Kidney (tissue), 14 donors: ENCODE results near the gene DSC3. TPM values are rescaled to one million over a fixed set of nuclear protein-coding genes. Genes with fewer than 3 reads are reported as not detected.

Experiments used
- DNase-seq, 5 donors: peaks; one replicate each; pipeline ENCODE4 v3.0.0-alpha.2; 2013 to 2020
- FAIRE-seq: peaks from 2 replicates; lab custom pipeline; 2012; peaks lifted over from hg19 to GRCh38; lab: Jason Lieb, UNC
- H3K27ac ChIP-seq, 2 donors: one replicate each; pipeline ENCODE4 v1.7.0; 2013; ENCODE audit warnings: low read depth in 2 of 2, low read length in 2 of 2, inconsistent platforms in 1 of 2
- H3K27me3 ChIP-seq: one replicate; pipeline ENCODE4 v1.7.1; 2013; ENCODE audit warnings: low read length, inconsistent platforms; ENCODE audit not compliant: control insufficient read depth, insufficient read depth
- H3K36me3 ChIP-seq, 3 donors: one replicate each; pipeline versions ENCODE4 v1.7.0 to v1.7.1; 2013; ENCODE audit warnings: low read length in 3 of 3, control low read depth in 1 of 3, inconsistent platforms in 1 of 3; ENCODE audit not compliant: insufficient read depth in 3 of 3, control insufficient read depth in 2 of 3
- H3K4me1 ChIP-seq, 3 donors: one replicate each; pipeline versions ENCODE4 v1.7.0 to v1.7.1; 2013; ENCODE audit warnings: low read length in 3 of 3, inconsistent platforms in 1 of 3, low read depth in 1 of 3; ENCODE audit not compliant: control insufficient read depth in 2 of 3, insufficient read depth in 2 of 3
- H3K4me3 ChIP-seq, 3 donors: one replicate each; pipeline versions ENCODE4 v1.7.0 to v1.8.1; 2013; ENCODE audit warnings: low read length in 3 of 3, control low read depth in 1 of 3, inconsistent platforms in 1 of 3
- H3K9ac ChIP-seq, 3 donors: one replicate each; pipeline versions ENCODE4 v1.7.0 to v1.7.1; 2013; ENCODE audit warnings: low read length in 3 of 3, control low read depth in 1 of 3, inconsistent platforms in 1 of 3
- H3K9me3 ChIP-seq, 3 donors: one replicate each; pipeline versions ENCODE4 v1.7.0 to v1.7.1; 2013; ENCODE audit warnings: low read length in 3 of 3, control low read depth in 1 of 3, inconsistent platforms in 1 of 3; ENCODE audit not compliant: control insufficient read depth in 2 of 3, insufficient read depth in 1 of 3
- CTCF ChIP-seq: IDR thresholded peaks from 3 replicates; pipeline ENCODE4 v1.5.1; 2012; ENCODE audit warnings: mild to moderate bottlenecking, moderate library complexity, borderline replicate concordance; ENCODE audit not compliant: insufficient read depth; ENCODE audit errors: extremely low read depth
- intact Hi-C: fragments of 100-400 bp; cut with DNase I; formaldehyde crosslinking; loops from one replicate; pipeline ENCODE4 v1.11.1; 2022
- polyA plus RNA-seq: library from polyadenylated mRNA; stranded (reverse); fragments of 350-450 nt; fragmentation: Illumina TruSeq; extraction: RNeasy Lipid Tissue Mini Kit (QIAGEN cat#74804); gene quantifications from one replicate; pipeline ENCODE4 v1.2.3, GENCODE V29; 2014; ENCODE audit warnings: low read depth, low replicate concordance; ENCODE audit not compliant: insufficient read depth
- total RNA-seq: library from RNA; stranded (reverse); fragmentation: NEBNext Ultra II Directional; extraction: Animal tissue kit (Norgen Biotek cat#: 25700); gene quantifications from one replicate; pipeline ENCODE4 v1.2.1, GENCODE V29; 2021
- donor health status: control.
- donor health status: control.
- donor health status: control.
- donor health status: control.
- donor health status: control.
- donor health status: DM: yes; HTN: yes; CAD: no.
- donor health status: Normal renal cell carcinoma (clear cell type).

DSC3 gene
- total and polyA plus RNA-seq, 2 donors from 2014 or later: not detected

GRCh38 chr18:31048216-31048615 lies 5.7 kb upstream of the DSC3 start:
- Histone ChIP-seq H3K27me3 (peaks cover 7% of the 10 kb centered on the region), H3K27ac (no peak overlapping the region), H3K4me1 (no peaks in the 10 kb centered on the region), H3K4me3 (no peak overlapping the region), H3K9ac (no peak overlapping the region), H3K9me3 (no peaks in the 10 kb centered on the region), H3K36me3 (no peaks in the 10 kb centered on the region)
- TF ChIP-seq CTCF: no peak
- peak in 2 of 5 donors; percentile 29 to 44 for DNase-seq
- no peak for FAIRE-seq
- intact Hi-C loops: no loop called here

GRCh38 chr18:31046916-31047315 lies 4.4 kb upstream of the DSC3 start:
- H3K4me1 ChIP-seq: peaks cover 0 to 3% (median 0%) of the 10 kb centered on the region in 3 donors
- DNase-seq: no peak
- no peak overlapping the region for H3K4me3 ChIP-seq
- H3K9ac ChIP-seq: no peak overlapping the region
- TF ChIP-seq CTCF: no peak
- no peaks in the 10 kb centered on the region for H3K36me3 ChIP-seq
- intact Hi-C loops: no loop called here
- no peak overlapping the region for H3K27ac ChIP-seq
- peaks cover 11% of the 10 kb centered on the region for H3K27me3 ChIP-seq
- no peaks in the 10 kb centered on the region for H3K9me3 ChIP-seq
- FAIRE-seq: no peak

GRCh38 chr18:31045599-31045998 lies 3.1 kb upstream of the DSC3 start:
- Histone ChIP-seq H3K36me3 (no peaks in the 10 kb centered on the region), H3K9me3 (no peaks in the 10 kb centered on the region), H3K4me3 (no peak overlapping the region), H3K4me1 (peaks cover 0 to 3% (median 0%) of the 10 kb centered on the region in 3 donors), H3K9ac (no peak overlapping the region), H3K27ac (no peak overlapping the region), H3K27me3 (peaks cover 22% of the 10 kb centered on the region)
- no peak for DNase-seq
- FAIRE-seq: no peak
- intact Hi-C loops: no loop called here
- no peak for TF ChIP-seq CTCF

GRCh38 chr18:31044926-31045325 lies 2.4 kb upstream of the DSC3 start:
- intact Hi-C loops: no loop called here
- Histone ChIP-seq H3K27ac (no peak overlapping the region), H3K4me3 (no peak overlapping the region), H3K27me3 (peaks cover 28% of the 10 kb centered on the region), H3K9ac (no peak overlapping the region), H3K4me1 (peaks cover 0 to 3% (median 0%) of the 10 kb centered on the region in 3 donors), H3K36me3 (no peaks in the 10 kb centered on the region), H3K9me3 (no peaks in the 10 kb centered on the region)
- FAIRE-seq: peak; percentile 41
- no peak for TF ChIP-seq CTCF
- no peak for DNase-seq
